ENCODE results near the gene CTNNBL1.

Gene CTNNBL1

DNA sequence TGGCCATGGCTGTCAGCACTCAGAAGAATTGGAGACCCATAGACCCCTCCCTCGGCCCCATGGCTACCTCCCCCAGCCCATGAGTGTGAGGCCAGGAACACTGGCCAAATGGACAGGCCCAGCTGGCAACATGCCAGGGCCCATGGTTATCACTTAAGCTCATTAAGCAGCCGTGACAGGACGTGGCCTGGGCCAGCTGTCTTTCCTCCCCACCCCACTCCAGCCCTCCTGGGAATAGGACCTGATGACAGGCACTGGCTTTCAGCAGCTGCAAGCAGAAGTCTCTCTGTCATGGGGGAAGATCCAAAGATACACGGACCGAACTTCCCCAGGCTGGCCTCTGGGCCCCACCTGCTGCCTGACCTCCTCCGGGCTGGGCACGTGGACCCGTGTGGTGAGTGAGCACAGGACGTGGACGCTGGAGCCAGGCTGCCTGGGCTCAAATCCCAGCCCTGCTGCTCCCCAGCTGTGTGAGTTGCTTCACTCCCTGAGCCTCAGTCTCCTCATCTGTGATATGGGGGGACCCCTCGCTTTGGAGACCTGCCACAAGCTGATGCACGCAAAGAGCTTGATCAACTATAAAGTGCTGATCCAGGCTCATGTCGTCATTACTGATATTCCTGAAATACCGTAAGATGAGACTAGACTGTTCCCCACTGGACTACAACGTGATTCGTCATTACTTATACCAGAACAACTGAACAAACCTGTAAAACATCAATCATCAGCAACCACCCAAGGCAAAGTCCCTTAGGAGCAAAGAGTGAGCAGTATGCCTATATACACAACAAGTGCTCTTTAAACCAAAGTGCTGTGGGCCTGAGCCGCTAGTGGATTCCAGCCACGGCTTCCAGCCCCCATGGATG is 187.1 kb downstream of the CTNNBL1 start:
- no peak for TF ChIP-seq POLR2AphosphoS5 (IDR thresholded peaks at IDR 0.05; ENCODE audit: low read depth, low read length)
- no peak for TF ChIP-seq POLR2A (IDR thresholded peaks at IDR 0.05; ENCODE audit: low read depth, low read length)
- no peak for TF ChIP-seq PAX5 (IDR thresholded peaks at IDR 0.05; ENCODE audit: insufficient read depth, low read length, severe bottlenecking)
- TF ChIP-seq TAF1 (IDR thresholded peaks at IDR 0.05; ENCODE audit: low read depth, low read length): no peak
- no peak for TF ChIP-seq SPI1 (IDR thresholded peaks at IDR 0.05; ENCODE audit: low read depth, low read length)
- no peak for TF ChIP-seq POU2F2 (IDR thresholded peaks at IDR 0.05; ENCODE audit: low read depth, low read length)
- FAIRE-seq: no peak
- DNase-seq (ENCODE audit: insufficient read length, low spot score): no peak

DNA sequence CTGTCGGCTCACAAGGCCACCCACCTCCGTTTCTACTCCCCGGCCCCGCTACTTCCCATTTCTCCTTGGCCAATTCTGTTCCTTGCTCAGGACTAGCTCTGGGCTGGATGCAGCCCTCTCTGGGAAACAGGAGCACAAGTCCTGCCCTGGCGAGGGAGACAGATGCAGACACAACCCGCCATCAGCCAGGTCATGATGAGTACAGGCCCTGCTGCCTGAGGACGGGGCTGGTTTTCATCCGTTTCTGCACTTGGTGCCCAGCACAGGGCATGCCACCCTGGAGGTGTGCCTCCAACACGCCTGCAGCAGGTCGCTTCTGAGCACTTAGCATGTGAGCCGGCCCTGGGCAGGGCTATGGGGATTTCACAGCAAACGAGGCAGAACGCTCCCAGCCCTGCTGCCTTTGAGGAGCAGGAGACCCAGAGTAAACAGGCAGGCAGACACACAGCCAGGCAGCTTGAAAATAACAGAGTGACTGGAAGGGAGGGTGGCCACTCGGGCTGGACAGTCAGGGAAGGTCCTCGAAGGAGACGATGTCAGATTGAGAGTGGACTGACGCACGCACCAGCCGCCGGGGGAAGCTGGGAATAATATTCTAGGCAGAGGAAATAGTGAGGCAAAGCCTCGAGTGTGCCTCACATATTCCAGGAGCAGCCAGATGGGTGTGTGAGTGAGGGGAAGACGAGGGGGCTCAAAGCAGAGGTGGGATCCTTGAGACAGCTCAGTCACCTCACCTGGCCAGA is 187.9 kb downstream of the CTNNBL1 start:
- no peak for FAIRE-seq
- TF ChIP-seq POLR2A (IDR thresholded peaks at IDR 0.05; ENCODE audit: low read depth, low read length) (no peak), PAX5 (IDR thresholded peaks at IDR 0.05; ENCODE audit: insufficient read depth, low read length, severe bottlenecking) (no peak), SPI1 (IDR thresholded peaks at IDR 0.05; ENCODE audit: low read depth, low read length) (no peak), TAF1 (IDR thresholded peaks at IDR 0.05; ENCODE audit: low read depth, low read length) (no peak), POU2F2 (IDR thresholded peaks at IDR 0.05; ENCODE audit: low read depth, low read length) (no peak), POLR2AphosphoS5 (IDR thresholded peaks at IDR 0.05; ENCODE audit: low read depth, low read length) (no peak)
- no peak for DNase-seq (ENCODE audit: insufficient read length, low spot score)

DNA sequence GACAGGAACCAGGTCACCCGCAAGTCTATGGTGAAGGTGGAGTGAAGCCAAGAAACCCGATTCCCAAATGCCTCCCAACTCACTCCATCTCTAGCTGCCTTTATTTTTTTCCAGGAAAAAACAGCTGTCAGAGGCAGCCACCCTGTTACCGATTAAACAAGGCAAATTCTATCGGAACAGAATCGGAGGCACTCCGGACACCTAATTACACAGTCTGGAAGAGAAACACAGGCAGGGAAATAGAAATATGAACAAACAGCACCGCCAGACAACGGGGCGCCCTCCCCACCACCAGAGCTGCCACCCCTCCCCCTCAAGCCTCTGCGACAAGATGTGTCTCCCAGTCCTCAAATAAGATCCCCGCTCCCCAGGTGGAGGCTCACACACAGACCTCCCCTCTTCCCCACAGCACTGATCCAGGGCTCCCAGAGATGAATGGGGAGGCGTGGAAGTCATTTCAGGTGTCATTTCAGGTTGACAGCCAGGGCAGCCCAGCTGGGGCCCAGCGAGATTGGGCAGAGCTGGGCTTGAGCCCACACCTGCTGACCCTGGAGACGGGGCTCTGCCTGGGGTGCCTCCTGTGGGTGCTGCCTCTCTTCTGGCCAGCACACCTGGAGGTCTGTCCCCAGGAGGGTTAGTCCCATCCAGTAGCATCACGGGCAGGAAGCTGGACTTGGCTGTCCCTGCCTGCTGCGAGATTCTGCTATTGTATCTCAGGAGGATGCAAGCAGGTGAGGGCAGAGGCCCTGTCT is 189.3 kb downstream of the CTNNBL1 start:
- TF ChIP-seq POU2F2 (IDR thresholded peaks at IDR 0.05; ENCODE audit: low read depth, low read length) (no peak), PAX5 (IDR thresholded peaks at IDR 0.05; ENCODE audit: insufficient read depth, low read length, severe bottlenecking) (no peak), POLR2A (IDR thresholded peaks at IDR 0.05; ENCODE audit: low read depth, low read length) (no peak), SPI1 (IDR thresholded peaks at IDR 0.05; ENCODE audit: low read depth, low read length) (no peak), TAF1 (IDR thresholded peaks at IDR 0.05; ENCODE audit: low read depth, low read length) (no peak), POLR2AphosphoS5 (IDR thresholded peaks at IDR 0.05; ENCODE audit: low read depth, low read length) (no peak)
- DNase-seq (ENCODE audit: insufficient read length, low spot score) (no peak), FAIRE-seq (no peak)

DNA sequence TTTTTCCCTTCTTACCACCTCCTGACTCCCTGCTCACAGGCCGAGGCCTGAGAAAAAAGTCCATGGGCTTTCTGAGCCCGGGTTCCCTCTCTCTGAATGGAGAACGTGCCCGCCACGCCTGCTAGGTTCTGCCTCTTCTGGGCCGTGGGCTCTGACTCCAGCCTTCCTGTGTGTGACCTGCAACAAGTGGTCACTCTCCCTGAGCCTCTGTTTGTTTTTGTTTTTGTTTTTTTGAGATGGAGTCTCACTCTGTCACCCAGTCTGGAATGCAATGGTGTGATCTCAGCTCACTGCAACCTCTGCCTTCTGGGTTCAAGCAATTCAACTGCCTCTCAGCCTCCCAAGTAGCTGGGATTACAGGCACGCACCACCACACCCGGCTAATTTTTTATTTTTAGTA is 191.2 kb downstream of the CTNNBL1 start:
- FAIRE-seq: no peak
- TF ChIP-seq SPI1 (IDR thresholded peaks at IDR 0.05; ENCODE audit: low read depth, low read length) (no peak), TAF1 (IDR thresholded peaks at IDR 0.05; ENCODE audit: low read depth, low read length) (no peak), POLR2A (IDR thresholded peaks at IDR 0.05; ENCODE audit: low read depth, low read length) (no peak), POLR2AphosphoS5 (IDR thresholded peaks at IDR 0.05; ENCODE audit: low read depth, low read length) (no peak), POU2F2 (IDR thresholded peaks at IDR 0.05; ENCODE audit: low read depth, low read length) (no peak), PAX5 (IDR thresholded peaks at IDR 0.05; ENCODE audit: insufficient read depth, low read length, severe bottlenecking) (no peak)
- DNase-seq (ENCODE audit: insufficient read length, low spot score): no peak

DNA sequence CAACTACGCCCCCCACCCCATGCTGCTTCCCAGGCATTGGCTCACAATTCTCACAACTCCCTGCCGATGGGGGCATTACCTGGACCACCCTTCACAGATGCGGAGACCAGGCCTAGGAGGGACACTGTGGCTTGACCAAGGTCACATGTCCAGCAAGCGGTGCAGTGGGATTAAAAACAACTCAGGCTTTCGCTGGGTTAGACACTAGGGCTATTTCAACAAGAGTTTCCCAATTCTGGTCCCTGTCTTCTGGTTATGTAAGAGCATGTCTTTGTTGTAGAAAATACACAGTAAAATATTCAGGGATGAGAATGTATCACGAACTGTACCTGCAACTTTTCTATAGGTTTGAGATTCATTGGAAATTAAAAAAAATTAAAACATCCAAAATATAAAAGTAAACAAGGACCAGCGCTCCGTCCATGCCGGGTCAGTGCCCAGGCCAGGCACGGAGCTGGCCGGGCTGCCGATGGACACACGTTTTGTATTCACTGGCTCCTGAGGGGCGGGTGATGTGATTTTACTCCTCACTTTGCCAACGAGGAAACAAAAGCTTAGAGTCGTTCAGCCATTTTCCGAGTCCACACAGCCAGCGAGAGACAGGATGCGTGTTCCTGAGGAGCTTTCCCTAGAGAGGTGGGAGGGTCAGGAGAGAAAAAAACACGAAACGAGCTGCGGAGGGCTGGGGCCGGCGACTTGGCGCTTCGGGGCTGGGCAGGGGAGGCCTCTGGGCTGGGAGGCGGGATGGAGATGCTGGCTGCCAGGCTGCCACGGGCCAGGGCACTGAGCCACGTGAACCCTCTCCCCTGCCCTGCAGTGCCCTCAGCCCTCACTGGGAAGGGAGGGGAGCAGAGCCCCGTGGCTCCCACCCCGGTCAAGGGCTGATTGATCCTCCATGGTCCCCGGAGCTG is 192.0 kb downstream of the CTNNBL1 start:
- TF ChIP-seq POLR2A (IDR thresholded peaks at IDR 0.05; ENCODE audit: low read depth, low read length): no peak
- TF ChIP-seq SPI1 (IDR thresholded peaks at IDR 0.05; ENCODE audit: low read depth, low read length): no peak
- no peak for TF ChIP-seq POLR2AphosphoS5 (IDR thresholded peaks at IDR 0.05; ENCODE audit: low read depth, low read length)
- TF ChIP-seq TAF1 (IDR thresholded peaks at IDR 0.05; ENCODE audit: low read depth, low read length): no peak
- no peak for TF ChIP-seq POU2F2 (IDR thresholded peaks at IDR 0.05; ENCODE audit: low read depth, low read length)
- TF ChIP-seq PAX5 (IDR thresholded peaks at IDR 0.05; ENCODE audit: insufficient read depth, low read length, severe bottlenecking): no peak
- no peak for DNase-seq (ENCODE audit: insufficient read length, low spot score)
- FAIRE-seq: no peak

DNA sequence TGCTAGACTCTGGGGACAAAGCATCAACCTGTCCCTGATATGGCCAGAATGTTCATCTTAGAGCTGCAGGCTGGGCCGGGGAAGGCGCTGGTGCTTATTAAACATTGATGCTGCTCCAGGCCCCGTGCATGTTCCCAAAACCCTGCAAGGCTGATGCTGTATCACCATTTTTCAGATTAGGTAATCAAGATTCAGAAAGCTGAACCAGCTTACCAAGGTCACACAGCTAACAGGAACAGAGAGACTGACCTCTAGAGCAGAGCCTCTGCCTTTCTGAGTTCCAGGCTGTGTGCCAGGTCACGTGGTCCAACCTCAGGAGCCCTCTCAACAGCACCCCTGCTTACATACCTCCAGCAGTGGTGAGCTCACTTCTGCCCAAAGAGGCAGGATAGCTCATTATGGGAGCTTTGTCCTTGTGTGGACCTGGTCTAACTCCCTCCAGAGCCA is 193.0 kb downstream of the CTNNBL1 start:
- DNase-seq (ENCODE audit: insufficient read length, low spot score) (no peak), FAIRE-seq (no peak)
- TF ChIP-seq POLR2AphosphoS5 (IDR thresholded peaks at IDR 0.05; ENCODE audit: low read depth, low read length) (no peak), POLR2A (IDR thresholded peaks at IDR 0.05; ENCODE audit: low read depth, low read length) (no peak), PAX5 (IDR thresholded peaks at IDR 0.05; ENCODE audit: insufficient read depth, low read length, severe bottlenecking) (no peak)

DNA sequence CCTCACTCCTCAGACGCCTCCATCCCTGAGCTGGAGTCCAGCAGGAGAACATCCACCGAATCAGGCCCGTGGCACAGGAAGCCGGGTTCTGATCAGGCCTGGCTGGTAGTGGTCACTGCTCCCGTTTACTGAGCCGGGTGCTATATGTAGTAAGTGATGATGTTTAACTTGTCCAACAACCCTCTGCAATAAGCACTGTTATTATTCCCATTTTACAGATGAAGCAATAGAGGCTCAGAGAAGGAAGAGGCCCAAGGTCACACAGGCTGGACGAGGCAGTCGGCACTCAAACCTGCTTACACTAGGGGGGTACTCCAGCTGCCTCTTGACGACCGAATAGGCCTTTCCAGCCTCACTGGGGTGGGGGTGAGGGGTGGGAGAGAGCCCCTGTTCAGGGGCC is 194.8 kb downstream of the CTNNBL1 start:
- no peak for TF ChIP-seq POLR2A (IDR thresholded peaks at IDR 0.05; ENCODE audit: low read depth, low read length)
- no peak for TF ChIP-seq PAX5 (IDR thresholded peaks at IDR 0.05; ENCODE audit: insufficient read depth, low read length, severe bottlenecking)
- TF ChIP-seq TAF1 (IDR thresholded peaks at IDR 0.05; ENCODE audit: low read depth, low read length): no peak
- TF ChIP-seq SPI1 (IDR thresholded peaks at IDR 0.05; ENCODE audit: low read depth, low read length): no peak
- no peak for TF ChIP-seq POU2F2 (IDR thresholded peaks at IDR 0.05; ENCODE audit: low read depth, low read length)
- no peak for TF ChIP-seq POLR2AphosphoS5 (IDR thresholded peaks at IDR 0.05; ENCODE audit: low read depth, low read length)
- FAIRE-seq: no peak
- no peak for DNase-seq (ENCODE audit: insufficient read length, low spot score)

DNA sequence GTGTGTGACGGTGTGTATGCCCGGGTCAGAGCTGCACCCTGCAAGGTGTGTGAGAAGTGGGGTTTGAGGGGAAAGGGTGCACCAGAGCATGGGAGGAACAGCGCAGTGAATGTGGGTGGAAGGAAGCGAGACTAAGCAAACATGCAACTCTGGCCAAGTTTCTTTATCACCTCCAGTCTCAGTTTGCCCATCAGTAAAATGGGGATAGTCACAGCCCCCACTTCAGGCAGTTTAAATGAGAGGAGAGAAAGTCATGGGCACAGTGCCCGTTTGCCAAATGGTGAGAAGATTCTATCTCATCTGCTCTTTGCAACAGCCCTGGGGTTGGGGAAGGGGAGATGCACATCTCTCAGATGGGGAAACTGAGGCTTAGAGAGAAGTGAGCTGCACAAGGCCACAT is 196.3 kb downstream of the CTNNBL1 start:
- TF ChIP-seq POLR2AphosphoS5 (IDR thresholded peaks at IDR 0.05; ENCODE audit: low read depth, low read length) (no peak), TAF1 (IDR thresholded peaks at IDR 0.05; ENCODE audit: low read depth, low read length) (no peak), PAX5 (IDR thresholded peaks at IDR 0.05; ENCODE audit: insufficient read depth, low read length, severe bottlenecking) (no peak), SPI1 (IDR thresholded peaks at IDR 0.05; ENCODE audit: low read depth, low read length) (peak; percentile 30; the same call in 1 of the 2 replicates), POU2F2 (IDR thresholded peaks at IDR 0.05; ENCODE audit: low read depth, low read length) (no peak), POLR2A (IDR thresholded peaks at IDR 0.05; ENCODE audit: low read depth, low read length) (no peak)
- no peak for DNase-seq (ENCODE audit: insufficient read length, low spot score)
- peak; percentile 86 for FAIRE-seq
